BJ (cell line): ENCODE measurements around the gene THSD1. TPM values are rescaled to one million over a fixed set of nuclear protein-coding genes. Genes with fewer than 3 reads are reported as not detected.
"Not testable (repeated sequence)": the region's sequence is repeated elsewhere in the genome, so short reads cannot be mapped to it uniquely, and the experiment has no call there.

ENCODE experiments used
- CTCF ChIA-PET: fragments of 350-600 bp; formaldehyde crosslinking; extraction: SDS; loops from one replicate; lab custom pipeline; 2021; ENCODE audit warnings: antibody characterized with exemption, inconsistent platforms; lab: Yijun Ruan, JAX
- POLR2A ChIA-PET: fragments of 300-600 bp; sonication (Branson Sonifier 250); formaldehyde crosslinking; extraction: SDS; loops from one replicate; lab custom pipeline; 2021; ENCODE audit warnings: antibody characterized with exemption; lab: Charles Lee
- DNase-seq: peaks from one replicate; pipeline ENCODE4 v3.0.0-alpha.2; 2011; ENCODE audit warnings: low read depth
- H3K27me3 ChIP-seq: 2 replicates; pipeline ENCODE4 v1.6.0; 2011; ENCODE audit warnings: low read length; ENCODE audit not compliant: control insufficient read depth, insufficient read depth
- H3K36me3 ChIP-seq: 2 replicates; pipeline ENCODE4 v1.5.1; 2011; ENCODE audit warnings: low read length; ENCODE audit not compliant: control insufficient read depth, insufficient read depth
- H3K4me3 ChIP-seq: 2 replicates; pipeline ENCODE4 v1.5.1; 2011; ENCODE audit warnings: low read depth, mild to moderate bottlenecking, control low read depth, low read length
- CTCF ChIP-seq: IDR thresholded peaks from 2 replicates; pipeline ENCODE4 v1.5.1; 2011; ENCODE audit warnings: low read depth, mild to moderate bottlenecking, control low read depth, inconsistent platforms, low read length, moderate library complexity; ENCODE audit not compliant: insufficient read depth
- polyA plus RNA-seq: library from polyadenylated mRNA; depleted of rRNA; stranded (reverse); fragments of >200 nt; gene quantifications from 2 replicates; pipeline ENCODE4 v1.2.3, GENCODE V29; 2011

THSD1 gene
- polyA plus RNA-seq, 1 experiment, result 4.5 TPM

DNA sequence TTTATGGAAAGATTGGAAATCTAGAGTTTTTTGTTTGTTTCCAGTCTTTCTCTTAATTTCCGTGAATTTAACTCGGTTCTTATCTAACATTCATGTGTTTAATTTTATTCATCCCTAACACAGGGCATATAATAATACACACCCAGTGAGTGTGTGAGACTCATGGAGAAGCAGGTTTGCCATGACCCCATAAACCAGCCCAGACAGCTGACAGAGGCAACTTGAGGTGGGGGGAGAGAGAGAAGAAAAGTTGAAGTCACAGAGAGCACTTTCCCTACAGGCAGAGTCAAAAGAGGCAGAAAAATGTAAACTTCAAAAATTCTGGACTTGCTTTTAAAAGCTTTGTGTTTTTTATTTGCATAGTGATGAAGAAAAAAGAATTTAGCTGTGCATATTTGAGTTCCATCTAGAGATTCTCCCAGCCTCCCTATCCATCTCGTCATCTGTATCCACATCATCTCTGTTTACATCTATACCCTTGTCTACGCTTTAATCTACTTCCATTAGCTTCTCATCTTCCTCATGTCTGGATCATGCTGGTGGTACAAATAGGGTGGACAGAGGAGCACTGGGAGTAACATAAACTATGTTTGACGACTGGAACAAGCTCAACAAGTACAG lies 60.2 kb downstream of the THSD1 start:
- POLR2A ChIA-PET, result no interaction called here
- no peaks in the 10 kb centered on the region for H3K27me3 ChIP-seq
- no peak for TF ChIP-seq CTCF
- no peaks in the 10 kb centered on the region for H3K36me3 ChIP-seq
- CTCF ChIA-PET, result interaction anchor here (1.6 to 5.1 kb wide), 2 partner anchors 105 to 111 kb away, joined by 3 to 39 read pairs; partner anchors contain the start of gene VPS36
- DNase-seq, result no peak
- no peak overlapping the region for H3K4me3 ChIP-seq

DNA sequence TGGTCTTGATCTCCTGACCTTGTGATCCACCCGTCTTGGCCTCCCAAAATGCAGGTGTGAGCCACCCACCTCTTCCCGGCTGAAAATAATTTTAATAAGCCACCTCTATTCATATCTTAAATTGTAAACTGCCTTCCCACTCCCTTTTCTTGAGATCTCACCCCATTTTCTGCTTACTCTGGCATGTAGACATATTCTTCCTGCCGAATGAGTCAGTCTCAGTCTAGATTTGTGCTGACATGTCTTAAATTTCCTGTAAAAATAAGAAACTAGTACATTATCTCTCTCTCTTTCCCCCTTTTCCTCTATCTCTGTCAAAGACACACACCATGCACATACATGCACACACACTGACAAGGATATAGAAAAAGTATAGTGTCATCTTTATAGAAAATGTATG lies 60.9 kb downstream of the THSD1 start:
- DNase-seq, result no peak
- TF ChIP-seq CTCF, result no peak
- no peak overlapping the region for H3K4me3 ChIP-seq
- ChIA-PET CTCF (interaction anchor here (1.2 to 4.0 kb wide), 3 partner anchors 42 to 111 kb away, joined by 3 to 56 read pairs (median 3); partner anchors contain the start of gene VPS36), POLR2A (no interaction called here)
- H3K36me3 ChIP-seq, result no peaks in the 10 kb centered on the region
- no peaks in the 10 kb centered on the region for H3K27me3 ChIP-seq

- no peak overlapping the region for H3K4me3 ChIP-seq
- CTCF ChIA-PET, result interaction anchor here (0.6 to 4.0 kb wide), 8 partner anchors 9 to 173 kb away, joined by 3 to 56 read pairs (median 4); partner anchors contain the start of gene VPS36
- H3K27me3 ChIP-seq, result no peaks in the 10 kb centered on the region
- no peaks in the 10 kb centered on the region for H3K36me3 ChIP-seq
- POLR2A ChIA-PET, result no interaction called here
- DNase-seq, result no peak
- no peak for TF ChIP-seq CTCF
Measured at GRCh38 chr13:52344108-52344507, 61.9 kb downstream of the THSD1 start.

- CTCF ChIA-PET, result interaction anchor here (0.8 to 4.0 kb wide), 3 partner anchors 18 to 109 kb away, joined by 3 to 56 read pairs (median 7); partner anchors contain the start of gene VPS36
- H3K4me3 ChIP-seq, DNase-seq, POLR2A ChIA-PET, H3K27me3 ChIP-seq, H3K36me3 ChIP-seq: not testable (repeated sequence)
Measured at GRCh38 chr13:52342203-52342602, 63.8 kb downstream of the THSD1 start.

- H3K27me3 ChIP-seq, H3K4me3 ChIP-seq, H3K36me3 ChIP-seq, CTCF ChIA-PET, DNase-seq: not testable (repeated sequence)
- POLR2A ChIA-PET, result interaction anchor here (0.6 kb wide), 1 partner anchor 137 kb away, joined by 10 read pairs; no protein-coding TSS in a partner anchor
Measured at GRCh38 chr13:52337828-52338455, 68.0 kb downstream of the THSD1 start.

DNA sequence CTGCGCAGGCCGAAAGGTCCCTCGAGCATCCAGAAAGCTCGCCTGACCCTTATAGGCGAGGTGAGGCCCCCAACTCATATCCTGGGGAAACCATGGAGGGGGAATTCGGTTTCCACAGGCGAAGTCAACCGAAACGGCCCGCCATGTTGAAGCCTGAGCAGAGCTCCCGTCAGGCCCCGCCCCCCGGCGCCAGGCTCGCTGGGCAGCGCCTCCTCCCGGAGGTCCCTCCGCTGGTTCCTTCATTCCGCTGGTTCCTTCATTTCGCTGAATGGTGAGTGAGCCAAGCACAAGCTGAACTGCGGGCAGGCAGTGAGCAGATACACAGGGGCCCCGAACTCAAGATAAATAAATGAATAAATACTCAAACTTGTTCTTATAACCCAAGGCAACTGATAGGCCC lies 71.9 kb downstream of the THSD1 start:
- H3K36me3 ChIP-seq, CTCF ChIA-PET, POLR2A ChIA-PET, H3K4me3 ChIP-seq, H3K27me3 ChIP-seq, DNase-seq: not testable (repeated sequence)

DNA sequence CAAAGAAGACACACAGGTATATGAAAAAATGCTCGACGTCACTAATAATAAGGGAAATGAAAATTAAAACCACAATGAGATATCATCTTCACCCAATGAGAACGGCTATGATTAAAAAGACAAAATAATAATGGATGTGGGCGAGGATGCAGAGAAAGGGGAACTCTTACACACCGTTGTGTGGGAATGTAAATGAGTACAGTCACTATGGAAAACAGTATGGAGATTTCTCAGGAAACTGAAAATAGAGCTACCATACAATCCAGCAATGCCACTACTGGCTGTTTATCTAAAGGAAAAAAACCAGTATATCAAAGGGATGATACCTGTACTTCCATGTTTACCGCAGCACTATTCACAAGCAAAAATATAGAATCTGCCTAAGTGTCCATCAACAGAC lies 74.1 kb downstream of the THSD1 start:
- POLR2A ChIA-PET, H3K4me3 ChIP-seq, CTCF ChIA-PET, DNase-seq, H3K36me3 ChIP-seq, H3K27me3 ChIP-seq: not testable (repeated sequence)
